Left lung (tissue), 10 donors: ENCODE data around the gene ZNG1A. TPM values are rescaled to one million over a fixed set of nuclear protein-coding genes. Genes with fewer than 3 reads are reported as not detected.
"Not testable (repeated sequence)": the region's sequence is repeated elsewhere in the genome, so short reads cannot be mapped to it uniquely, and the experiment has no call there.

Source experiments
- ATAC-seq: fragments of 200-7000 bp; cut with Tn5 transposase; one replicate; pipeline ENCODE4 v1.9.1; 2020; ENCODE audit warnings: moderate library complexity
- DNase-seq, 4 donors: peaks; one replicate each; pipeline ENCODE4 v3.0.0-alpha.2; 2013 to 2020
- H3K27ac ChIP-seq, 2 donors: fragments of 200-600 bp; sonication (generic) in 1 of 2; one replicate each; pipeline versions ENCODE4 v1.5.0 to v1.8.0; 2020 to 2021
- H3K27me3 ChIP-seq, 2 donors: fragments of 200-600 bp; sonication (generic) in 1 of 2; one replicate each; pipeline versions ENCODE4 v1.5.0 to v1.8.0; 2020 to 2021
- H3K36me3 ChIP-seq, 2 donors: fragments of 200-600 bp; sonication (generic) in 1 of 2; one replicate each; pipeline versions ENCODE4 v1.5.0 to v1.8.0; 2020 to 2021
- H3K4me1 ChIP-seq, 2 donors: fragments of 200-600 bp; one replicate each; pipeline ENCODE4 v1.8.0; 2021
- H3K4me3 ChIP-seq, 2 donors: fragments of 200-600 bp; sonication (generic) in 1 of 2; one replicate each; pipeline versions ENCODE4 v1.5.0 to v1.8.0; 2020 to 2021; ENCODE audit warnings: mild to moderate bottlenecking in 1 of 2
- H3K9me3 ChIP-seq, 2 donors: fragments of 200-600 bp; sonication (generic) in 1 of 2; one replicate each; pipeline versions ENCODE4 v1.5.0 to v1.8.0; 2020 to 2021
- CTCF ChIP-seq, 2 donors: fragments of 200-600 bp; sonication (generic) in 1 of 2; IDR thresholded peaks; one replicate each; pipeline versions ENCODE4 v1.5.0 to v1.8.0; 2021; ENCODE audit warnings: antibody characterized with exemption in 2 of 2
- intact Hi-C, 2 donors: fragments of 100-400 bp; cut with DNase I; formaldehyde crosslinking; loops; one replicate each; pipeline versions ENCODE4 v1.11.2 to v1.14.2; 2022
- polyA plus RNA-seq, 6 donors: library from polyadenylated mRNA; unstranded; fragments of 120-200 nt; gene quantifications; one replicate each; pipeline ENCODE4 v1.2.1, GENCODE V29; 2013; ENCODE audit not compliant: insufficient read length in 6 of 6
- total RNA-seq, 2 donors: library from RNA; stranded (reverse); fragmentation: NEBNext Ultra II Directional; extraction: Animal tissue kit (Norgen Biotek cat#: 25700); gene quantifications; one replicate each; pipeline ENCODE4 v1.2.1, GENCODE V29; 2021
- donor health status: DM: no; HTN: yes; CAD: no.
- donor health status: DM: no; HTN: no; CAD: no.

The ZNG1A gene
- total and polyA plus RNA-seq, 8 donors: 20.3 to 76.4 (median 66.0) TPM

- Histone ChIP-seq H3K4me3 (peak overlapping the region in 1 of 2 donors; percentile 60), H3K9me3 (no peaks in the 10 kb centered on the region), H3K27me3 (peaks cover 0 to 23% of the 10 kb centered on the region in 2 donors), H3K4me1 (peaks cover 0 to 85% of the 10 kb centered on the region in 2 donors), H3K36me3 (no peaks in the 10 kb centered on the region), H3K27ac (peak overlapping the region in 1 of 2 donors; percentile 99)
- intact Hi-C loops: no loop called here
- no peak for ATAC-seq
- no peak for DNase-seq
- TF ChIP-seq CTCF (IDR thresholded peaks at IDR 0.05): no peak
Observed at GRCh38 chr9:216866-217265, 38.0 kb upstream of the ZNG1A start.

GRCh38 chr9:215631-216155 lies 36.8 kb upstream of the ZNG1A start:
- ATAC-seq: no peak
- no peaks in the 10 kb centered on the region for H3K36me3 ChIP-seq
- H3K4me1 ChIP-seq: peaks cover 0 to 85% of the 10 kb centered on the region in 2 donors
- H3K9me3 ChIP-seq: no peaks in the 10 kb centered on the region
- H3K27ac ChIP-seq: peak overlapping the region; percentile 83 to 99
- peaks cover 0 to 23% of the 10 kb centered on the region in 2 donors for H3K27me3 ChIP-seq
- peak overlapping the region; percentile 46 to 60 for H3K4me3 ChIP-seq
- TF ChIP-seq CTCF (IDR thresholded peaks at IDR 0.05): no peak
- intact Hi-C loops: no loop called here
- no peak for DNase-seq

GRCh38 chr9:214648-215493 lies 36.0 kb upstream of the ZNG1A start, which contains the start of gene DOCK8:
TSS of gene DOCK8 (plus strand) at chr9:214865. CDS start at chr9:214977, 112 bp downstream.
- H3K27ac ChIP-seq: peak within 1 kb of the TSS; percentile 83 to 99
- peaks cover 0 to 82% of the 10 kb centered on the region in 2 donors for H3K4me1 ChIP-seq
- intact Hi-C loops: no loop called here
- peaks cover 0 to 23% of the 10 kb centered on the region in 2 donors for H3K27me3 ChIP-seq
- H3K4me3 ChIP-seq: peak within 1 kb of the TSS; percentile 46 to 60
- ATAC-seq: peak; percentile 95
- no peaks in the 10 kb centered on the region for H3K36me3 ChIP-seq
- peak; percentile 28 to 98 (median 69) for DNase-seq
- TF ChIP-seq CTCF (IDR thresholded peaks at IDR 0.05): peak; percentile 27 to 36
- no peaks in the 10 kb centered on the region for H3K9me3 ChIP-seq

- Histone ChIP-seq H3K27ac (peak overlapping the region; percentile 83 to 99), H3K27me3 (peaks cover 0 to 23% of the 10 kb centered on the region in 2 donors), H3K4me3 (peak overlapping the region; percentile 46 to 60), H3K36me3 (no peaks in the 10 kb centered on the region), H3K9me3 (no peaks in the 10 kb centered on the region), H3K4me1 (peaks cover 0 to 82% of the 10 kb centered on the region in 2 donors)
- intact Hi-C loops: no loop called here
- DNase-seq (no peak), ATAC-seq (no peak)
- no peak for TF ChIP-seq CTCF (IDR thresholded peaks at IDR 0.05)
Observed at GRCh38 chr9:214351-214647, 35.4 kb upstream of the ZNG1A start.

- DNase-seq: peak in 1 of 4 donors; percentile 59
- peaks cover 0 to 82% of the 10 kb centered on the region in 2 donors for H3K4me1 ChIP-seq
- H3K27me3 ChIP-seq: peaks cover 0 to 23% of the 10 kb centered on the region in 2 donors
- H3K36me3 ChIP-seq, H3K9me3 ChIP-seq, intact Hi-C loops, ATAC-seq: not testable (repeated sequence)
- H3K4me3 ChIP-seq: peak overlapping the region; percentile 46 to 60
- H3K27ac ChIP-seq: peak overlapping the region; percentile 83 to 99
Observed at GRCh38 chr9:213901-214300, 35.0 kb upstream of the ZNG1A start.
